ENCODE data around the gene FUT8.

- TF ChIP-seq CTCF (conservative IDR thresholded peaks at IDR 0.05 in 1 of 2, IDR thresholded peaks at IDR 0.05 in 1 of 2; ENCODE audit: extremely low read depth in 1 of 2, insufficient read depth in 1 of 2, low read depth in 1 of 2, low read length in 2 of 2) (no peak), EZH2 (IDR thresholded peaks at IDR 0.05; ENCODE audit: borderline replicate concordance, low read length) (no peak)
These were observed 182.3 kb downstream of the FUT8 start for GRCh38 chr14:65594882-65595237.

Measured in mammary epithelial cell (primary cell).